OCI-LY7 (cell line): Measurements from ENCODE around the gene MYO9A. TPM values are rescaled to one million over a fixed set of nuclear protein-coding genes. Genes with fewer than 3 reads are reported as not detected.
A peak's percentile ranks its signal among the peaks of the same experiment; 100 is the strongest.
"Not testable (repeated sequence)": the region's sequence is repeated elsewhere in the genome, so short reads cannot be mapped to it uniquely, and the experiment has no call there.

Source experiments
- BruUV-seq: library from RNA; stranded (reverse); fragments of 400-500 nt; replicated peaks from 2 replicates; lab custom pipeline; 2021; lab: Mats Ljungman, UMichigan
- CTCF ChIA-PET: fragments of 300-600 bp; sonication (Branson Sonifier 250); formaldehyde crosslinking; loops from one replicate; lab custom pipeline; 2022; ENCODE audit warnings: antibody characterized with exemption; ENCODE audit not compliant: unreplicated experiment; lab: Charles Lee
- POLR2A ChIA-PET: fragments of 300-600 bp; sonication (Branson Sonifier 250); formaldehyde crosslinking; loops from one replicate; lab custom pipeline; 2022; ENCODE audit warnings: antibody characterized with exemption; lab: Charles Lee
- DNase-seq: peaks from one replicate; pipeline ENCODE4 v3.0.0-alpha.2; 2015; ENCODE audit warnings: low spot score
- H2AFZ ChIP-seq: fragments of 200-600 bp; sonication (generic), shearing (Covaris generic); 2 replicates; pipeline ENCODE4 v1.6.1; 2014; ENCODE audit warnings: mild to moderate bottlenecking, antibody characterized with exemption, low read length, moderate library complexity
- H3K27ac ChIP-seq: fragments of 200-600 bp; sonication (generic); 2 replicates; pipeline ENCODE4 v1.5.1; 2014; ENCODE audit warnings: mixed run types, low read depth, mild to moderate bottlenecking, moderate library complexity, low read length, inconsistent platforms; ENCODE audit not compliant: poor library complexity, severe bottlenecking
- H3K36me3 ChIP-seq: fragments of 200-600 bp; sonication (generic); 2 replicates; pipeline ENCODE4 v1.6.1; 2014; ENCODE audit warnings: mild to moderate bottlenecking, antibody characterized with exemption, low read length, moderate library complexity, mixed read lengths; ENCODE audit not compliant: insufficient read depth
- H3K4me1 ChIP-seq: fragments of 200-600 bp; sonication (generic); 2 replicates; pipeline ENCODE4 v1.5.1; 2014; ENCODE audit warnings: mild to moderate bottlenecking, low read length; ENCODE audit not compliant: insufficient read depth, poor library complexity, severe bottlenecking
- H3K4me2 ChIP-seq: fragments of 200-600 bp; sonication (generic); 2 replicates; pipeline ENCODE4 v1.6.1; 2014; ENCODE audit warnings: mild to moderate bottlenecking, low read length
- H3K4me3 ChIP-seq: fragments of 200-600 bp; sonication (generic); 2 replicates; pipeline ENCODE4 v1.5.1; 2014; ENCODE audit warnings: mild to moderate bottlenecking, low read depth, low read length; ENCODE audit not compliant: poor library complexity, severe bottlenecking
- H3K79me2 ChIP-seq: fragments of 200-600 bp; sonication (generic); 2 replicates; pipeline ENCODE4 v1.6.1; 2016; ENCODE audit warnings: low read depth, mild to moderate bottlenecking, low read length, moderate library complexity, mixed read lengths; ENCODE audit not compliant: insufficient read depth
- H3K9me2 ChIP-seq: fragments of 200-600 bp; sonication (generic); 2 replicates; pipeline ENCODE4 v1.6.1; 2016; ENCODE audit warnings: mild to moderate bottlenecking, low read length, mixed read lengths; ENCODE audit not compliant: insufficient read depth
- H3K9me3 ChIP-seq: fragments of 200-600 bp; sonication (generic); 2 replicates; pipeline ENCODE4 v1.6.1; 2014; ENCODE audit warnings: mild to moderate bottlenecking, mixed run types, low read length, mixed read lengths
- H4K20me1 ChIP-seq: fragments of 200-600 bp; sonication (generic); 2 replicates; pipeline ENCODE4 v1.6.1; 2014; ENCODE audit warnings: mild to moderate bottlenecking, antibody characterized with exemption, low read length, moderate library complexity, mixed read lengths; ENCODE audit not compliant: insufficient read depth
- EZH2phosphoT487 ChIP-seq: fragments of 200-600 bp; sonication (generic); IDR thresholded peaks from 2 replicates; pipeline ENCODE4 v1.6.1; 2018; ENCODE audit warnings: low read depth, borderline replicate concordance, mild to moderate bottlenecking, mixed run types, antibody characterized with exemption, low read length, moderate library complexity, mixed read lengths
- intact Hi-C: fragments of 100-400 bp; cut with micrococcal nuclease; formaldehyde crosslinking; loops from one replicate; pipeline ENCODE4 v1.10.0; 2022; ENCODE audit not compliant: unreplicated experiment
- total RNA-seq, 2 experiments: library from RNA; depleted of rRNA in 1 of 2; stranded (reverse); fragments of >200 nt in 1 of 2; shearing (Covaris generic) in 1 of 2; gene quantifications; 2 replicates each; pipeline ENCODE4 v1.2.3, GENCODE V29; 2014 to 2022
- TF ChIP-seq, protein P1 (sequence below): fragments of 200-600 bp; sonication (generic); conservative IDR thresholded peaks from 2 replicates; pipeline ENCODE4 v1.5.1; 2014; ENCODE audit warnings: mild to moderate bottlenecking, antibody characterized with exemption, low read length, moderate library complexity, mixed read lengths

Gene MYO9A
- total RNA-seq, 2 experiments from 2014 or later, result 26.4 to 125 TPM

DNA sequence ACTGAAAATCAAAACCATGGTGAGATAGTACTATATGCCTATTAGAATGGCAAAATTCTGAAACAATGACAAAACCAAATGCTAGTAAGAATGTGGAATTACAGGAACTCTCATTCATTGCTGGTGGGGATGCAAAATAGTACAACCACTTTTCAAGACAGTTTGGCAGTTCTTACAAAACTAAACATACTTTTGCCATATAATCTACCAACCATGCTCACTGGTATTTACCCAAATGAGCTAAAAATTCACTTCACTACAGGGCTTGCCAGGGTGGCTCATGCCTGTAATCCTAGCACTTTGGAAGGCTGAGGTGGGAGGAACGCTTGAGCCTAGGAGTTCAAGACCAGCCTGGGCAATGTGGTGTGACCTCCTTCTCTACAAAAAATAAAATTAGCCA lies 40.0 kb downstream of the MYO9A start:
- intact Hi-C loops, result no loop called here
- H3K27ac ChIP-seq, result peak overlapping the region; percentile 95
- H3K36me3 ChIP-seq, result no peaks in the 10 kb centered on the region
- H3K4me2 ChIP-seq, result peak overlapping the region; percentile 92
- peaks cover 80% of the 10 kb centered on the region for H3K4me1 ChIP-seq
- no peak for DNase-seq
- H3K4me3 ChIP-seq, result peak overlapping the region; percentile 58
- peak overlapping the region; percentile 52; the same call in 1 of the 2 replicates for H2AFZ ChIP-seq
- TF ChIP-seq, protein P1, sequence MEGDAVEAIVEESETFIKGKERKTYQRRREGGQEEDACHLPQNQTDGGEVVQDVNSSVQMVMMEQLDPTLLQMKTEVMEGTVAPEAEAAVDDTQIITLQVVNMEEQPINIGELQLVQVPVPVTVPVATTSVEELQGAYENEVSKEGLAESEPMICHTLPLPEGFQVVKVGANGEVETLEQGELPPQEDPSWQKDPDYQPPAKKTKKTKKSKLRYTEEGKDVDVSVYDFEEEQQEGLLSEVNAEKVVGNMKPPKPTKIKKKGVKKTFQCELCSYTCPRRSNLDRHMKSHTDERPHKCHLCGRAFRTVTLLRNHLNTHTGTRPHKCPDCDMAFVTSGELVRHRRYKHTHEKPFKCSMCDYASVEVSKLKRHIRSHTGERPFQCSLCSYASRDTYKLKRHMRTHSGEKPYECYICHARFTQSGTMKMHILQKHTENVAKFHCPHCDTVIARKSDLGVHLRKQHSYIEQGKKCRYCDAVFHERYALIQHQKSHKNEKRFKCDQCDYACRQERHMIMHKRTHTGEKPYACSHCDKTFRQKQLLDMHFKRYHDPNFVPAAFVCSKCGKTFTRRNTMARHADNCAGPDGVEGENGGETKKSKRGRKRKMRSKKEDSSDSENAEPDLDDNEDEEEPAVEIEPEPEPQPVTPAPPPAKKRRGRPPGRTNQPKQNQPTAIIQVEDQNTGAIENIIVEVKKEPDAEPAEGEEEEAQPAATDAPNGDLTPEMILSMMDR, result no peak
- no peak for TF ChIP-seq EZH2phosphoT487
- H3K9me3 ChIP-seq, result no peaks in the 10 kb centered on the region
- H3K79me2 ChIP-seq, result peaks cover 58% of the 10 kb centered on the region
- no TSS peak for BruUV-seq
- no peaks in the 10 kb centered on the region for H4K20me1 ChIP-seq
- ChIA-PET CTCF (no interaction called here), POLR2A (interaction anchor here (0.6 to 1.8 kb wide), 8 partner anchors 9 to 73 kb away, joined by 3 to 11 read pairs (median 3); no protein-coding TSS in a partner anchor)
- H3K9me2 ChIP-seq, result no peaks in the 10 kb centered on the region

DNA sequence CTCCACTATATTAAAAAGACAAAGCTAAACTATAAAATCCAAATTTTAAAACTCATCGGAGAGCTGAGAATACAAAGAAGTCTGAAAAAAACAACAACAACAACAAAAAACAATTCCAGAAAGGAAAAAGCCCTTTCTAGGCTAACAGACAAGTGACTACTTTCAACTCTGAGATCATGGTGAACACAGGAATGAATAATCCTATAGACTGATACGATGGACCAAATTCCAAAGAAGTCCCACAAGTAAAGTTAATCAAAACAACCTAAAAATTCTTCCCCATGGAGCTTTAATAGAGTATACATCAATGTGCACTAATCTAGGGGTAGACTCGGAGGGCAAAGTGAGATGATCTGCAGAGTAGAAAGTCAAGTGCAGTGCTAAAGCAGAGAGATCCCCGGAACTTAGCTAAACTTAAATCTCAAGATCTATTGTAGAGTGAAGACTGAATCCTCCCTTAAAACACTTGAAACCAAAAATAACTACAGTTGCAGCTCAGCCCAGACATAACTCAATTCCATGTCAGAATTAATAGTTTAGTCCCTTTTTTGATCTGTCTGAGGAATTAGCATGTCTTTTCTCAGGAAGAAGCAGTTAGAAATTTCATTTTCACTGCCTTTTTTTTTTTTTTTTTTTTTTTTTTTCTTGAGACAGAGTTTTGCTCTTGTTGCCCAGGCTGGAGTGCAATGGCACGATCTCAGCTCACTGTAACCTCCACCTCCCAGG lies 43.5 kb downstream of the MYO9A start:
- DNase-seq, result peak; percentile 40
- TSS peak; percentile 3 for BruUV-seq

DNA sequence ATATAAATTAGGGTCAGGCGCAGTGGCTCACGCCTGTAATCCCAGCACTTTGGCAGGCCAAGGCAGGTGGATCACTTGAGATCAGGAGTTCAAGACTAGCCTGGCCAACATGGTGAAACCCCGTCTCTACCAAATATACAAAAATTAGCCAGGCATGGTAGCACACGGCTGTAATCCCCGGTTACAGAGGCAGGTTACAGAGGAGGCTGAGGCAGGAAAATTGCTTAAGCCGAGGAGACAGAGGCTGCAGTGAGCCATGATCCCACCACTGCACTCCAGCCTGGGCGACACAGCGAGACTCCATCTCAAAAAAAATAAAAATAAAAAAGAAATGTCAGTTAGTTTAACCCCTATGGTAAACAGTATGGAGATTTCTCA lies 46.5 kb downstream of the MYO9A start:
- H3K9me3 ChIP-seq, H3K36me3 ChIP-seq, H4K20me1 ChIP-seq, CTCF ChIA-PET, DNase-seq, H3K9me2 ChIP-seq: not testable (repeated sequence)
- peak overlapping the region; percentile 75; the same call in 1 of the 2 replicates for H2AFZ ChIP-seq
- POLR2A ChIA-PET, result interaction anchor here (0.6 to 1.3 kb wide), 4 partner anchors 9 to 14 kb away, joined by 3 to 9 read pairs (median 5); no protein-coding TSS in a partner anchor
- TSS peak; percentile 83 for BruUV-seq
- peak overlapping the region; percentile 76 for H3K27ac ChIP-seq
- H3K4me1 ChIP-seq, result peaks cover 79% of the 10 kb centered on the region
- H3K79me2 ChIP-seq, result peaks cover 84% of the 10 kb centered on the region
- intact Hi-C loops, result loop anchor here (2.0 kb wide), 1 partner anchor 45 kb away; no protein-coding TSS in a partner anchor
- peak overlapping the region; percentile 65 for H3K4me2 ChIP-seq
- H3K4me3 ChIP-seq, result peak overlapping the region; percentile 59

More for the DNA sequence above, 43.5 kb downstream of the MYO9A start:
- CTCF ChIA-PET, result no interaction called here
- TF ChIP-seq EZH2phosphoT487, result no peak
- intact Hi-C loops, result loop anchor here (2.0 kb wide), 1 partner anchor 152 kb away; no protein-coding TSS in a partner anchor
- Histone ChIP-seq H2AFZ (peak overlapping the region; percentile 47; the same call in 1 of the 2 replicates), H3K27ac (peak overlapping the region; percentile 57), H3K36me3 (no peaks in the 10 kb centered on the region), H3K4me1 (peaks cover 91% of the 10 kb centered on the region), H3K4me3 (peak overlapping the region; percentile 45), H3K79me2 (peaks cover 77% of the 10 kb centered on the region), H3K4me2 (peak overlapping the region; percentile 78), H3K9me2 (no peaks in the 10 kb centered on the region), H3K9me3 (no peaks in the 10 kb centered on the region), H4K20me1 (no peaks in the 10 kb centered on the region)
- POLR2A ChIA-PET, result interaction anchor here (0.5 to 1.5 kb wide), 15 partner anchors 10 to 205 kb away, joined by 3 to 9 read pairs (median 4); no protein-coding TSS in a partner anchor
